Measurements from ENCODE around the gene IL17RC. TPM values are rescaled to one million over a fixed set of nuclear protein-coding genes. Genes with fewer than 3 reads are reported as not detected.

IL17RC gene
- total RNA-seq, 1 donor from 2014 or later = 20.4 TPM

DNA sequence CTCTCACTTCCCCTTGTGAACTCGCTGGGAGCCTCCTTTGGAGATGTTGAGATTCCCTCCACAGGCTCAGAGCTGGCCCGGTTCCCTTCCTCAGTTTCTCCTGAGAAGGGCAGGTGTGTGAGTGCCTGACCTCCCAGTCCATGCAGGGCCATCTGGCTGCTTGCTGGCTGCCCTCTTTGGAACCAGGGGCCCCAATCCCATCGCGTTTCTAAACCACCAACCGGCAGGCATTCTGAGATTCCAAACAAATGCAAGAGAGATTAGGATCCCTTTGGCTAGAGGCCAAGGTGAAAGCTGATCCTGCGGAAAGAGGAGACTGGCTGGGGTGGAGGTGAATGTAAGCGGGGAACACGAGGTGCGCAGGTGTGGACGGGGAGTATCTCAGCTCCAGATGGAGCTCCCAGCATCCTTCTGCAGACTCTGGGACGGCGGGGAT lies 38.2 kb downstream of the IL17RC start:
- intact Hi-C loops (cut with DNase I) = no loop called here
- DNase-seq (ENCODE audit: low spot score) = no peak

DNA sequence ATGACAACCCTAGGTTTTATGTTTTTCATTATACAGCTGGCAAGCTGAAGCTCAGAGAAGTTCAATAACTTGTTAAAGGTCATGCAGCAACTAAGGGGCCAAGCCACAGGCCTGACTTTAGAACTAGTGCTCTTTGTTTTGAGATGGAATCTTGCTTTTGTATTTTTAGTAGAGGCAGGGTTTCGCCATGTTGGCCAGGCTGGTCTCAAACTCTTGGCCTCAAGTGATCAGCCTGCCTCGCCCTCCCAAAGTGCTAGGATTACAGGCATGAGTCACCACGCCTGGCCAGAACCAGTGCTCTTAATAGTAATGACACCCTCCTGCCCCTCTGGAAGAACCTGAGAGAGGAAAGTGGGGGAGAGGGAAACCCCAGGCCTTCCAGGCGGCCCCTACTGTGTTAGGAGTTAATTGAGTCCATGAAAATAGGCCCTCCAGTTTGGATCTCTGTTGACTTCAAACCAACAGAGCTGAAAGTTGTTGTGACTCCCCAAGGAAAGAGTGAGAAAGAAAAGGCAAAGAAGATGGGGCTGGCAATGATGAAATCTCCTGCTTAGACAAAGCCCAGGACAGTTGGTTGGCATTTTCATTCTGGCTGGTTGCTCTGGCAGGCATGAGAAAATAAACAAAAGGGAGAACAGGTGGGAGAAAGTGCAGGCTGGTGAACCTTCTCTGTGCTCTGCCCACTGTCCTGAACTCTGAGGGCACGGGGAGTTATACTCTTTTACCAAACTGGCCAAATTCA lies 38.9 kb downstream of the IL17RC start:
- intact Hi-C loops (cut with DNase I) = no loop called here
- DNase-seq (ENCODE audit: low spot score) = no peak

DNA sequence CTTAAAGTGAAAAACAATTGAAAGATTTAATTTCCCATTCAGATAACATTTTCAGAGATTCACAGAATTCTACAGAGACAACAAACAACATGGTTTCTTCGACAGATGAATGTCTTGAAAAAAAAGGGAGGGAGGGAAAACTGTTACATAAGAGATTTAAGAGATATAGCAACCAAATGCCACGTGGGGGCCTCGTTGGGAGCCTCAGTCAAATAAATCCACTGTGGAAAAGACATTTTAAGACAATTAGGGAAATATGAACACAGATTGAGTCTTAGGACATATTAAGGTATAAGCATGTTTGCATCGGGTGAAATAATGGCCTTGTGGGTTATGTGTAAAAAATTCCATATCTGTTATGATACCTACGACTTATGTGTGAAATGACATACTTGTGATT lies 40.3 kb downstream of the IL17RC start:
- no peak for DNase-seq (ENCODE audit: low spot score)
- intact Hi-C loops (cut with DNase I) = no loop called here

DNA sequence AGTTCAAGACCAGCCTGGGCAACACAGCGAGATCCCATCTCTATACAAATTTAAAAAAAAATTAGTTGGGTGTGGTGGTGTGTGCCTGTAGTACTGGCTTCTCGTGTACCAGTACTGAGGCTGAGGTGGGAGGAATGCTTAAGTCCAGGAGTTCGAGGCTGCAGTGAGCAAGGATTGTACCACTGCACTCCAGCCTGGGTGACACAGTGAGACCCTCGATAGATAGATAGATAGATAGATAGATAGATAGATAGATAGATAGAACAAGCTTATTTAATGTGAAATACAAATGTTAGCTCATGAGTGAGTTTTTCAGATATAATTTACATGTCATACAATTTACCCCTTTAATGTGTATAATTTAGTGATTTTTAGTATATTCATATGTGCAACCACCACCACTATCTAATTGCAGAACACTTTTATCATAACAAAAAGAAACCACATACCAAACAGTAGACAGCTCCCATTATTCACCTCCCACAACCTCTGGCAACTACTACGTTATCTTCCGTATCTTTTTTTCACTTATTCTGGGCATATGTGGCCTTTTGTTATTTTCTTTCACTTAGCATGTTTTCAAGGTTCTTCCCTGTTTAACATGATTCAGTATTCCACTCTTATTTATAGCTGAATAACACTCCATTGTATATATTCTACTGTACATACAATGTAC lies 48.4 kb downstream of the IL17RC start:
- intact Hi-C loops (cut with DNase I) = no loop called here
- no peak for DNase-seq (ENCODE audit: low spot score)

DNA sequence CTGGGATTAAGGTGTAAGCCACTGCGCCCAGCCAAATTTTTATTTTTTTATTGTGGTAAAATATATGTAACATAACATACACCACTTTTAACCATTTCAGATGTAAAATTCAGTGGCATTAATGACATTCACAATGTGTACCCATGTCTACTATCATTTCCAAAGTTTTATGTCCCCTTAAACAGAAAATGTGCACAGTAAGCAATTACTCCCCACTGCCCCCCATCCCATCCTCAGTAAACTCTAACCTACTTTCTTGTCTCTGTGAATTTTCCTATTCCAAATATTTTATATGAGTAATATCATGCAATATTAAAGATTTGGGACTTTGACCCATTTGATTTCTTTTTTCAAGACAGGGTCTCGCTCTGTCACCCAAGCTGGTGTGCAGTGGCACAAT lies 49.9 kb downstream of the IL17RC start:
- intact Hi-C loops (cut with DNase I) = no loop called here

GRCh38 chr3:9969632-9970019 lies 52.7 kb downstream of the IL17RC start:
- no peak for DNase-seq (ENCODE audit: low spot score)

More for the DNA sequence above, 49.9 kb downstream of the IL17RC start:
- no peak for DNase-seq (ENCODE audit: low spot score)

DNA sequence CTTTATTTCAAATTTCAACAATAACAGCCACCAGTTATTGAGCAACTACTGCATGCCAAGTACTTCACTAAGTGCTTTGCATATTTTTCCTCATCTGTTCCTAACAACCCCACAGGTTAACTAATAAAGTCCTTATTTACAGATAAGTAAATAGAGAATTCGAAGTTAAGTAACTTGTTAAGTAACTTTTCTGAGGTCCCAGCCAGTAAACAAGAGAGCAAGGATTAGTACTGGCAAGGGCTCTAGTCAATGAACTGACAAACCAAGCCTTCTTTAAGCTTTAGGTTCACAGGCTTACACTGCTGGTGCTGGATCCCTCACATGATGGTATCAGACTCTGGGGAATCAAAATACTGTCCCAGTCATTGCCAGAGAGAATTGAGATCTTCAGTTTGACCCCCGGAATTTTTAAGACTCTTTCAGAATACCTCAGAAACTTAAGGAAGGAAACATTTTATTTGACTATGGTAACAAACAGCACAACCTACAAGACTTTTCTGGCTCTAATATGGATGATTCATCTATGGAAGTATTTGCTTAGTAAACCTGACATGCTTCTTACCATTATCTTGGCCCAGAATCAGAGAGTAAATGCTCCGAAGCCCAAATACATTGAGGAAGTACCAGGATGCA lies 53.2 kb downstream of the IL17RC start:
- DNase-seq (ENCODE audit: low spot score) = no peak
- intact Hi-C loops (cut with DNase I) = no loop called here

More at GRCh38 chr3:9969632-9970019, 52.7 kb downstream of the IL17RC start:
- intact Hi-C loops (cut with DNase I) = no loop called here

DNA sequence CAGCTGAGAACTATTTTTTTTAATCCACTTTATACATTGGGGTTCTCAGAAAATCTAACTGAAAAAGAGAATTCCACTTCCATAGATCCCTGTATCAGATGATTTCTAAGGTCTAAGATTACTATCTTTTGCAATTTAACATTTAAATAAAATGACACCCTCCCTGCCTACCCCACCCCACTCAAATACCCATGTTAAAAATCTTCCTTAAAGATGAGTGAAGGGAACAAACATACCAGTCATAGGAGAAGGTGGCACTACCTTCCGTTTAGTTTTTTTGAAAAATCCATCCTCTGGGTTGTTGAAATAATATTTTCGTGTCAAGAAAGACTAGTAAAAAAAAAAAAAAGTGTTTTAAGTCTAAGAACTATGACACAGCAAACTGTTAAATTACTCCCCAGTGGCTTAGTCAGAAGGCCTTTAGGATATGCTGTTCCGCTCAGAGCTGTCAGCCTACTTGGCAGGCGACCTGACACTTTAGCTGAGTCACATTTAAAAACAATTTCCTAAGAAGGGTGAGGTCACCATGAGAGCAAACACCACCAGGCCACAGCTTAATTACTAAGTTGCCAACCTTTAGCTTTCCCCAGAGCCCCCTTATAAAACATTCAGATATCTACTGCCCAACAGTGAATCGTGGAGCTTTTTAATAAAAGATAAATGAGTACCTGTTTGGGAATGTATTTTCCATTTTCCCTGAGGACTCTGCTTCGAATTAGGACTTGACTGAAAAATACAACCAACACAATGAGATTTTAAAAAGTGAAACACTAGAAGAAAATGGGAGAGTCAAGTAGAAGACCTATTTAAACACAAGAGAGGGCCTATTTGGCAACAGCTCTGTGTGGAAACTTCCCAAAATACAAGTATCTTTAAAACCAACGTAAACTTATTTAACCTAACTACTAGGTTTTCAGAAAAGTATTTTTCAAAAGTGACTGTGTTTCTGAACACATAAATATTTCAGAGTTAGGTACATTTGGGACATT lies 60.1 kb downstream of the IL17RC start:
- DNase-seq (ENCODE audit: low spot score) = peak; percentile 81
- intact Hi-C loops (cut with DNase I) = no loop called here

GRCh38 chr3:9978710-9979305 lies 61.9 kb downstream of the IL17RC start:
- intact Hi-C loops (cut with DNase I) = no loop called here

GRCh38 chr3:9980251-9980650 lies 63.4 kb downstream of the IL17RC start:
- DNase-seq (ENCODE audit: low spot score) = no peak
- intact Hi-C loops (cut with DNase I) = no loop called here

More at GRCh38 chr3:9978710-9979305, 61.9 kb downstream of the IL17RC start:
- DNase-seq (ENCODE audit: low spot score) = no peak

Other genes with a start within 250 kb of the IL17RC start
- not detected for gene CPNE9, start 213.3 kb upstream of the IL17RC start, total RNA-seq
- gene BRPF1, start 185.4 kb upstream of the IL17RC start, total RNA-seq = 10.6 TPM
- gene OGG1, start 167.1 kb upstream of the IL17RC start, total RNA-seq = 9.6 TPM
- 10.0 TPM for gene CAMK1, start 147.2 kb upstream of the IL17RC start, total RNA-seq
- gene TADA3, start 124.6 kb upstream of the IL17RC start, total RNA-seq = 50.1 TPM
- 79.8 TPM for gene ARPC4, start 124.0 kb upstream of the IL17RC start, total RNA-seq
- 19.5 TPM for gene TTLL3, start 106.8 kb upstream of the IL17RC start, total RNA-seq
- 28.3 TPM for gene RPUSD3, start 73.1 kb upstream of the IL17RC start, total RNA-seq
- gene CIDEC, start 36.8 kb upstream of the IL17RC start, total RNA-seq = 1.9 TPM
- 17.3 TPM for gene JAGN1, start 26.5 kb upstream of the IL17RC start, total RNA-seq
- 1.1 TPM for gene IL17RE, start 14.2 kb upstream of the IL17RC start, total RNA-seq
- gene CRELD1, start 16.7 kb downstream of the IL17RC start, total RNA-seq = 60.1 TPM
- 1.6 TPM for gene PRRT3, start 35.3 kb downstream of the IL17RC start, total RNA-seq
- 59.6 TPM for gene EMC3, start 69.7 kb downstream of the IL17RC start, total RNA-seq
- 0.48 TPM for gene FANCD2, start 109.3 kb downstream of the IL17RC start, total RNA-seq
- not detected for gene FANCD2OS, start 191.2 kb downstream of the IL17RC start, total RNA-seq
- gene BRK1, start 198.6 kb downstream of the IL17RC start, total RNA-seq = 82.6 TPM
- gene VHL, start 224.7 kb downstream of the IL17RC start, total RNA-seq = 11.8 TPM
- 1.9 TPM for gene IRAK2, start 247.8 kb downstream of the IL17RC start, total RNA-seq

All from cardiac septum (tissue), 1 donor.